Neural cell (in vitro differentiated cells): ENCODE measurements around the gene EXD3. TPM values are rescaled to one million over a fixed set of nuclear protein-coding genes. Genes with fewer than 3 reads are reported as not detected.

ENCODE experiments used
- H2AFZ ChIP-seq: fragments of 200-600, 300-800 bp; sonication (generic), shearing (Covaris generic); 2 replicates; pipeline ENCODE4 v1.6.0; 2014; ENCODE audit warnings: low read depth, mild to moderate bottlenecking, antibody characterized with exemption, low read length, moderate library complexity
- H3F3A ChIP-seq: fragments of 200-600 bp; shearing (Covaris generic); 2 replicates; pipeline ENCODE4 v1.6.1; 2016; ENCODE audit warnings: mild to moderate bottlenecking, moderate library complexity, mixed read lengths, antibody characterized with exemption, low read length; ENCODE audit not compliant: insufficient read depth, poor library complexity, severe bottlenecking
- H3K27ac ChIP-seq: fragments of 200-600, 300-800 bp; sonication (generic), shearing (Covaris generic); 2 replicates; pipeline ENCODE4 v1.5.1; 2014; ENCODE audit warnings: mild to moderate bottlenecking, low read length, moderate library complexity
- H3K27me3 ChIP-seq: fragments of 300-800, 200-600 bp; sonication (generic), shearing (Covaris generic); 2 replicates; pipeline ENCODE4 v1.6.0; 2014; ENCODE audit warnings: mild to moderate bottlenecking, low read depth, low read length, moderate library complexity; ENCODE audit not compliant: insufficient read depth
- H3K36me3 ChIP-seq: fragments of 300-800, 200-600 bp; sonication (generic), shearing (Covaris generic); 2 replicates; pipeline ENCODE4 v1.5.1; 2014; ENCODE audit warnings: mild to moderate bottlenecking, antibody characterized with exemption, low read length, moderate library complexity; ENCODE audit not compliant: insufficient read depth
- H3K4me2 ChIP-seq: fragments of 300-800, 200-600 bp; sonication (generic), shearing (Covaris generic); 2 replicates; pipeline ENCODE4 v1.6.0; 2014; ENCODE audit warnings: mild to moderate bottlenecking, low read length
- H3K4me3 ChIP-seq: fragments of 300-800, 200-600 bp; sonication (generic), shearing (Covaris generic); 2 replicates; pipeline ENCODE4 v1.5.1; 2014; ENCODE audit warnings: mild to moderate bottlenecking, low read length, moderate library complexity
- H3K79me2 ChIP-seq: fragments of 200-600 bp; shearing (Covaris generic); replicated peaks from 2 replicates; pipeline ENCODE4 v1.6.0; 2014; ENCODE audit warnings: mild to moderate bottlenecking, low read length, moderate library complexity; ENCODE audit not compliant: insufficient read depth
- H3K9ac ChIP-seq: fragments of 300-800, 200-600 bp; sonication (generic), shearing (Covaris generic); 2 replicates; pipeline ENCODE4 v1.6.1; 2016; ENCODE audit warnings: mild to moderate bottlenecking, low read length, mixed read lengths
- H3K9me2 ChIP-seq: fragments of 200-600 bp; shearing (Covaris generic); 2 replicates; pipeline ENCODE4 v1.6.1; 2016; ENCODE audit warnings: mild to moderate bottlenecking, low read length, mixed read lengths; ENCODE audit not compliant: insufficient read depth
- H3K9me3 ChIP-seq: fragments of 200-600, 300-800 bp; sonication (generic), shearing (Covaris generic); 2 replicates; pipeline ENCODE4 v1.6.1; 2016; ENCODE audit warnings: mild to moderate bottlenecking, mixed run types, low read length, moderate library complexity, mixed read lengths
- H4K20me1 ChIP-seq: fragments of 200-600 bp; shearing (Covaris generic); 2 replicates; pipeline ENCODE4 v1.6.1; 2016; ENCODE audit warnings: mild to moderate bottlenecking, mixed run types; ENCODE audit not compliant: insufficient read depth
- CTCF ChIP-seq: fragments of 450-650 bp; IDR thresholded peaks from 2 replicates; pipeline ENCODE4 v1.5.1; 2014; ENCODE audit warnings: antibody characterized with exemption, mild to moderate bottlenecking, moderate library complexity; ENCODE audit not compliant: poor library complexity, severe bottlenecking
- EP300 ChIP-seq: fragments of 450-650 bp; conservative IDR thresholded peaks from 2 replicates; pipeline ENCODE4 v1.6.1; 2014; ENCODE audit warnings: antibody characterized with exemption, mild to moderate bottlenecking, moderate library complexity; ENCODE audit not compliant: poor library complexity, severe bottlenecking
- EZH2 ChIP-seq: fragments of 200-600, 300-800 bp; shearing (Covaris generic), sonication (generic); IDR thresholded peaks from 2 replicates; pipeline ENCODE4 v1.6.1; 2014; ENCODE audit warnings: antibody characterized with exemption, low read length, borderline replicate concordance, mild to moderate bottlenecking; ENCODE audit not compliant: insufficient read depth, poor library complexity, severe bottlenecking
- MXI1 ChIP-seq: fragments of 450-650 bp; conservative IDR thresholded peaks from 2 replicates; pipeline ENCODE4 v1.6.1; 2014; ENCODE audit warnings: antibody characterized with exemption, mild to moderate bottlenecking; ENCODE audit not compliant: poor library complexity, severe bottlenecking
- POLR2AphosphoS5 ChIP-seq: IDR thresholded peaks from 2 replicates; pipeline ENCODE4 v1.6.1; 2012
- RAD21 ChIP-seq: fragments of 450-650 bp; conservative IDR thresholded peaks from 2 replicates; pipeline ENCODE4 v1.6.1; 2014; ENCODE audit warnings: antibody characterized with exemption, mild to moderate bottlenecking, moderate library complexity
- REST ChIP-seq: IDR thresholded peaks from 2 replicates; pipeline ENCODE4 v1.6.1; 2012; ENCODE audit warnings: borderline replicate concordance
- SMC3 ChIP-seq: fragments of 450-650 bp; conservative IDR thresholded peaks from 2 replicates; pipeline ENCODE4 v1.6.1; 2014; ENCODE audit warnings: antibody characterized with exemption, mild to moderate bottlenecking, moderate library complexity; ENCODE audit not compliant: poor library complexity
- TAF1 ChIP-seq: IDR thresholded peaks from 2 replicates; pipeline ENCODE4 v1.6.1; 2012; ENCODE audit warnings: low read depth
- polyA plus RNA-seq: library from polyadenylated mRNA; depleted of rRNA; stranded (reverse); fragments of >200 nt; gene quantifications from 2 replicates; pipeline ENCODE4 v1.2.3, GENCODE V29; 2014

Gene EXD3
- polyA plus RNA-seq, 1 donor from 2014 or later, result 32.9 TPM

GRCh38 chr9:137294091-137294680, 128.8 kb downstream of the EXD3 start:
- no peak for TF ChIP-seq REST
- no peak for TF ChIP-seq CTCF
- no peak for TF ChIP-seq EP300
- no peak for TF ChIP-seq SMC3
- no peak for TF ChIP-seq MXI1
- no peak for TF ChIP-seq TAF1
- no peak for TF ChIP-seq RAD21
- no peak for TF ChIP-seq POLR2AphosphoS5
- TF ChIP-seq EZH2, result no peak
- Histone ChIP-seq H3K4me2 (no peak overlapping the region), H3K36me3 (no peaks in the 10 kb centered on the region), H3K4me3 (no peak overlapping the region), H3K9me3 (no peaks in the 10 kb centered on the region), H3K79me2 (no peaks in the 10 kb centered on the region), H3K9me2 (no peaks in the 10 kb centered on the region), H3K27me3 (no peaks in the 10 kb centered on the region), H4K20me1 (no peaks in the 10 kb centered on the region), H3K9ac (no peak overlapping the region), H2AFZ (no peak overlapping the region), H3K27ac (no peak overlapping the region), H3F3A (no peaks in the 10 kb centered on the region)

GRCh38 chr9:137293482-137294090, 129.4 kb downstream of the EXD3 start:
- no peaks in the 10 kb centered on the region for H3F3A ChIP-seq
- H2AFZ ChIP-seq, result no peak overlapping the region
- no peak overlapping the region for H3K4me2 ChIP-seq
- no peak overlapping the region for H3K4me3 ChIP-seq
- TF ChIP-seq POLR2AphosphoS5 (no peak), RAD21 (no peak), EZH2 (no peak), CTCF (no peak), REST (no peak), TAF1 (no peak), MXI1 (no peak), EP300 (no peak), SMC3 (no peak)
- no peaks in the 10 kb centered on the region for H3K27me3 ChIP-seq
- H4K20me1 ChIP-seq, result no peaks in the 10 kb centered on the region
- H3K36me3 ChIP-seq, result no peaks in the 10 kb centered on the region
- H3K9me3 ChIP-seq, result no peaks in the 10 kb centered on the region
- H3K79me2 ChIP-seq, result no peaks in the 10 kb centered on the region
- no peaks in the 10 kb centered on the region for H3K9me2 ChIP-seq
- no peak overlapping the region for H3K9ac ChIP-seq
- H3K27ac ChIP-seq, result no peak overlapping the region
